NCI-H146 treated with DMSO at 0.1 percent for 48 hours (cell line): Measurements from ENCODE around the gene PAIP2.
"Not testable (repeated sequence)": the region's sequence is repeated elsewhere in the genome, so short reads cannot be mapped to it uniquely, and the experiment has no call there.

Experiments
- DNase-seq: peaks from one replicate; lab custom pipeline; 2025; ENCODE audit not compliant: unreplicated experiment; lab: John Stamatoyannopoulos, UW

PAIP2 gene

DNA sequence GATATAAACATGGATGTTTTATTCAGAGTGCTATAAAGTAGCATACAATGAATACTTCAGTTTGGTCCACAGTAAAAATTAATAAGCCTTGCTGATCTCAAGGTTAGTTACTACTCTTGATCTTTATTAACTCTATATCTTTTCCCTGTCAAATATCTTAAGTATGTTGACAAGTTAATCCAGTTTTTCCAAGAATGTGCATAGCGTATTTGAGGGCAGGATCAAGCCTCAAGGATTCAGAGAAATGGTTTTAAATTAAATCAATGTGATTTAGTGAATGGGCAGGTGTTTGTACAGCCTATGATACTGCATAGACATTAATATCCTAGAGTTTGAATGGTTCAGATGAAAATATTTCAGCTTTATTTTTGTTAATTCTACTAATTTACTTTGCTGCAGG is 27.4 kb upstream of the PAIP2 start:
- no peak for DNase-seq

DNA sequence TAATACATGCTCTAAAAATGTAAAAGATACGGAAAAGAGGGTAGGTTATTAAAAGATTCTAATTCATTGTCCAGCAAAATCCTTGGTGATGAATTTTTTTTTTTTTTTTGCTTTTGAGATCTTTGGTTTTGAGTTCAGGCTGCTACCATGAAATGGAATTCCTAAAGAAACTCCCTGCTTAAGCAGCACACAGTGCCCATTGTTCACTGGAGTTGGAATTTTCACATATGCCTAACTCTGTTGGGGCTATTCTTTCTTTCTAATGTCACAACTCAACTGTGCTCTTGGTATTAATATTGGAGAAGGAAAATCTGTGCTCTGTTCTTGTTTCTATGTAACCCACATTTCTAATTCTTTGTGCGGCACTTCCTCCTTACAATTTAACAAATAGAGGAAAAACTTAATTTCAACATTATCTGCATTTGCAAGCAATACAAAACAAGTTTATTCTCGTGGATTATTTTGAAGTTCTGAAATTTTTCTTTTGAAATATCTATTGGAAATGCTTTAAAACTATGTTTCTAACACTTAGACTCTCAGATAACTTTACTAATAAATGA is 26.5 kb upstream of the PAIP2 start:
- DNase-seq = no peak

DNA sequence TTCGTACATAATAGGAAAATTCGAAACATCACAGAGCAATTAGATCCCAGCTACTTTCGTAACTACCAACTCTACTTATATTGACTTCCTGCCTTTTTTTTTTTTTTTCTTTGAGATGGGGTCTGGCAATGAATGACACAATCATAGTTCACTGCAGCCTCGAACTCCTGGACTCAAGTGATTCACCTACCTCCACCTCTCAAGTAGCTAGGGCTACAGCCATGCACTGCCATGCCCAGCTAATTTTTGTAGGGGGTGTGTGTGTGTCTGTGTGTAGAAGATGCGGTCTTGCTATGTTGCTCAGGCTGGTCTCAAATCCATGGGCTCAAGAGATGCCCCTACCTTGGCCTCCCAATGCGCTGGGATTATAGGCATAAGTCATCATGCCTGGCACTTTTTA is 5.8 kb upstream of the PAIP2 start:
- DNase-seq = no peak

DNA sequence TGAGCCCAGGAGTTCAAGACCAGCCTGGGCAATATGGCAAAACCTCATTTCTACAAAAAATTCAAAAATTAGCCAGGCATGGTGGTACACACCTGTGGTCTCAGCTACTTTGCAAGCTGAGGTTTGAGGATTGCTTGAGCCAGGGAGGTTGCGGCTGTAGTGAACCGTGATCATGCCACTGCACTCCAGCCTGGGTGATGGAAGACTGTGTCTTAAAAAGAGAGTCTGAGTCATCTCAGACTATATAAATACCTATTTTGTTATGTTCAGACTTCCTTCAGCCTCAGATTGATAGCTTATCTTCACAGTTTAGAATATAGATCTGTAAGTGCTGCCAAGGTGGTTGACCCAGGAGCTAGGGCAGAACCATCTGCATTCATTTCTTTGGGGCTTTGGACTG is 1.6 kb upstream of the PAIP2 start:
- DNase-seq = no peak

DNA sequence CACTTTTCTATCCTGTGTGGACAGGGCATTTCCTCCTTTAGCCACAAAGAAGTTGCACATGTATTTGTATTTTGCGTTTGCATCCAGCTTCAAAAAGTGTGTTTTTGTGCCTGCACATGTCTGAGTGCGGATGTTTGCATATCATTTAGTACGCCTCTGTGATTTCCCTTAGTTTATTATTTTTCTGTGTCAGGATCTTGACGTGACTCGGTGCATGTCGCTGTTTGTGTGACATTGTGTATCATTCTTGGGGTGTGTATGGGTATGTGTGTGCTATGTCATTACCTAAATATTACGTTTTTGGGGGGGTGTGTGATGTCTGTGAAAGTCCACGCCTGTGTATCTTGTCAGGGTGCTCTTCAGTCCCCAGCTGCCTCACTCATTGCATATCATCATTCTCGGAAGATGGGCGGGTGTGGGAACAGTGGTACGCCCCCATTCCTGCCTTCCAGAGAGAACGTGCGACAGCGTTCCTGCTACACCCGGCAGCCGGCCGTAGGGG is 416 bp upstream of the PAIP2 start:
- DNase-seq = no peak

DNA sequence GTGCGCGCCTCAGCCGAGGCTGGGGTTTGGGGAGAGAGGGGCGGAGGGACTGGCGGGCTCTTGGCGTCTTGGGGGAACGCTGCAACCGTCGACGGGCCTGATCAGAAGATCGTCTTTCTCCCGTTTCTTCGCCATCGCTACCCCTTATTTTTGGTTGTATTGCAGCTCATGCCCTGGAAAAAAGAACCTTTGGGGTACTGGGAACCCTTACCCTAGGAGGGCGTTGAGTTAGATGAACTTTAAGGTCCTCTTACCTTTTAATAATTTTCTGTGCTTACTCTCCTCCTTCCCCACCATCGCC is 719 bp downstream of the PAIP2 start:
- no peak for DNase-seq

DNA sequence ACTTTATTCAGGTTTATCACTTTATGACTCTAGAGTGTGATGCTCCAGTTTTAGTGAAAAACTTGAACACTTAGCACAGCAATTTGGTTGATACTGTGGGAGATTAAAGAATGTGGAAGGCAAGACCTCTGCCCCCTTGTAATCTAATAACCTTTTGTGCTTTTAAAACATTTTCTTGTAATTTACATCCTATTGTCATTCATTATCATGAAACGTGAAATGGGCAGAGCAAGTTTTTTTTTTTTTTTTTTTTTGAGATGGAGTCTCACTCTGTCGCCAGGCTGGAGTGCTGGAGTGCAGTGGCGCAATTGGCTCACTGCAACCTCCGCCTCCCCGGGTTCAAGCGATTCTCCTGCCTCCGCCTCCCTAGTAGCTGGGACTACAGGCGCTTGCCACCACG is 1.8 kb downstream of the PAIP2 start:
- no peak for DNase-seq

DNA sequence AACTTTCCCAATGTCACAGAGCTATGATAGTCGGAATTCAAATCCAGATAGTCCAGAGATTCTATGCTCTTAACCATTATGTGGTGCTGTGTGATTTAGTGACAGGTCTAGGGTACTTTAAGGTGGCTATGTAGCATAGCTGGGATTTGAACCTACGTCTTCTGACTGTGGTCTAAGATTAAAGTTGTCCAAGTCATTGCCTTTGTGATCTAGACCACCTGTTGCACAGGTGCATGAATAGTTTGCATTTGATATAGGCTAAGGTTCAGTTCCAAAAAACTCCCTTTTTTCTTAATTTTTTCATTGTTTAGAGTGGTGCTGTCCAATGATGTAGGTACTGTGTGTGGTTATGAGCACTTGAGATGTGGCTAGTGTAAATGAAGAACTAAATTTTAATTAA is 2.5 kb downstream of the PAIP2 start:
- DNase-seq = no peak

DNA sequence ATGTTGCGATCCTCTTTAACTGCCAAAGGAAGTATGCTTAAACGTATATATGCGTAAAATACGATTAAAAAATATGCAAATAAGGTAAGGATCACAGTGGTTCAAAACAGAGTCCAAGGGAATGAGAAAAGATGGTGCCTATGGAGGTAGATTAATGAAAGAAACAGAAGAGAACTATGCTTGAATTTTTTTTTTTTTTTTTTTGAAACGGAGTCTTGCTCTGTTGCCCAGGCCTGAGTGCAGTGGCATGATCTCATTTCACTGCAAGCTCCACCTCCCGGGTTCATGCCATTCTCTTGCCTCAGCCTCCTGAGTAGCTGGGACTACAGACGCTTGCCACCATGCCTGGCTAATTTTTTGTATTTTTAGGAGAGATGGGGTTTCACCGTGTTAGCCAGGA is 3.8 kb downstream of the PAIP2 start:
- DNase-seq = not testable (repeated sequence)

DNA sequence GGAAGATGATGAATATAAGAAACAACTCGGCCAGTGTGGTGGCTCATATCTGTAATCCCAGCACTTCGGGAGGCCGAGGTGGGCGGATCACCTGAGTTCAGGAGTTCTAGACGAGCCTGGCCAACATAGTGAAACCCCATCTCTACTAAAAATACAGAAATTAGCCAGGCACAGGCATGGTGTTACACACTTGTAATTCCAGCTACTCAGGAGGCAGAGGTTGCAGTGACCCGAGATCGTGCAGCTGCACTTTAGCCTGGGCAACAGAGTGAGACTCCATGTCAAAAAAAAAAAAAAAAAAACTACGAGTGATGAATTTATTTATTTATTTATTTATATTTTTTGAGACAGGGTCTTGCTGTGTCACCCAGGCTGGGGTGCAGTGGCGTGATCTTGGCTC is 6.2 kb downstream of the PAIP2 start:
- DNase-seq = not testable (repeated sequence)

DNA sequence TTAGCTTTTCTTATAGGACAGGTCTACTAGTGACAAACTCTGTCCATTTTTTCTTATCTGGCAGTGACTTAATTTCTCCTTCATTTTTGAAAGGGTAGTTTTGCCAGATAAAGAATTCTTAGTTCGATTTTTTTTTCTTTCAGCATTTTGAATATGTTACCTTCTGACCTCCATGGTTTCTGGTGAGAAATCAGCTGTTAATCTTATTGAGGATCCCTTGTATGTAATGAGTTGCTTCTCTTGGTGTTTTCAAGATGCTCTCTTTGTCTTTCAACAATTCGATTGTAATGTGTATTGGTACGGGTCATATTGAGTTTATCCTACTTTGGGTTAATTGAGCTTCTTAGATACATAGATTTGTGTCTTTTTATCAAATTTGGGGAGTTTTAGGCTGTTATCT is 12.5 kb downstream of the PAIP2 start:
- no peak for DNase-seq

DNA sequence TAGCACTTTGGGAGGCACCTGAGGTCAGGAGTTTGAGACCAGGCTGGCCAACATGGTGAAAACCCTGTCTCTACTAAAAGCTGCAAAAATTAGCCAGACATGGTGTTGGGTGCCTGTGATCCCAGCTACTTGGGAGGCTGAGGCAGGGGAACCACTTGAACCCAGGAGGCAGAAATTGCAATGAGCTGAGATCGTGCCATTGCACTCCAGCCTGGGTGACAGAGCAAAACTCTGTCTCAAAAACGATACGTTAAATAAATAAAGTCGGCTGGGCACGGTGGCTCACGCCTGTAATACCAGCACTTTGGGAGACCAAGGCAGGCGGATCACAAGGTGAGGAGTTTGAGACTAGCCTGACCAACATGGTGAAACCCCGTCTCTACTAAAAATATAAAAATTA is 14.2 kb downstream of the PAIP2 start:
- DNase-seq = not testable (repeated sequence)

DNA sequence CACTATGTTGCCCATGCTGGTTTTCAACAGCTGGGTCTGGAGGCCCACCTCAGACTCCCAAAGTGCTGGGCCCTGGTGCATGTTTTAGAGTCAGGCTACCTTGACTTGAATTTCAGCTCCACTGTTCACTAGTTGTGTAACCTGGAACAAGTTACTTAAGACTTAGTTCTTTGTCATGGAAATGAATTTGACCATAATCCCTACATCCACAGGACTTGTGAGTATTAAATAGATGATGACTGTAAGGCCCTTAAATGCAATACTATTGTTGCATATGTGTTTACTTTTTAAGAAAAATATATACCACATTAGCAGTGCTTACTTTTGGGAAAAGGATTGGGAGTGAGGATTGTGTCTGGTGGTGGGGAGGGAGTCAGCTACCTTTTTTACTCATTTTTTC is 16.4 kb downstream of the PAIP2 start:
- no peak for DNase-seq

DNA sequence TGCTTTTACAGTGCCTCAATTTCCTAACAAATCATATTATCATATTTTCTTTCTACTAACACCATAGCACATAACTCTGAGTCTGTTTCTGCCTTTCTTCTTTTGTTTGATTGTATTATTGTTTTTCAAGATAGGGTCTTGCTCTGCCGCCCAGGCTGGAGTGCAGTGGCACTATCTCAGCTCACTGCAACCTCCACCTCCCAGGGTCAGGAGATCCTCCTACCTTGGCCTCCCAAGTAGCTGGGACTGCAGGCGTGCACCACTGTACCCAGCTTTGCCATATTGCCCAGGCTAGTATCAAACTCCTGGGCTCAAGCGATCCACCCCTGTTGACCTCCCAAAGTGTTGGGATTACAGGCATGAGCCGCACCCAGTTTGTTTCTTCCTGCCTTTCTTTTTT is 18.7 kb downstream of the PAIP2 start:
- no peak for DNase-seq

DNA sequence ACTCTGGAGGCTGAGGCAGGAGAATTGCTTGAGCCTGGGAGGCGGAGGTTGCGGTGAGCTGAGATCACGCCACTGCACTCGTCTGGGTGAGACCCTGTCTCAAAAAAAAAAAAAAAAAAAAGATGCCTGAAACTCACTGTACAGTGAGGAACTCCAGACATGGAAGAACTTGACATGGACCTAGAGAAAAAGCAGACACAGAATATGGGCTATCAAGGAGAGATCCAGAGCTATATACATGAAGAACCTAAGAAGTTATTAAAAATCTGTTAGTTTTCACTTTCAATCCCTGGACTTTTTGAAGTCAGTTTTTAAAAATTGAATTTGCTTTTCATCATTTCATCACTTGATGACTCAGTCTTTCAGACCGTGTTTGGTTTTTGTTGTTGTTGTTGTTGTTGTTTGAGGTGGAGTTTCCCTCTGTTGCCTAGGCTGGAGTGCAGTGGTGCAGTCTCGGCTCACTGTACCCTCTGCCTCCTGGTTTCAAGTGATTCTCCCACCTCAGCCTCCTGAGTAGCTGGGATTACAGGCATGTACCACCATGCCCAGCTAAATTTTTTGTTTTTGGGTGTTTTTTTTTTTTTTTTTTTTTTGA is 20.3 kb downstream of the PAIP2 start:
- no peak for DNase-seq

DNA sequence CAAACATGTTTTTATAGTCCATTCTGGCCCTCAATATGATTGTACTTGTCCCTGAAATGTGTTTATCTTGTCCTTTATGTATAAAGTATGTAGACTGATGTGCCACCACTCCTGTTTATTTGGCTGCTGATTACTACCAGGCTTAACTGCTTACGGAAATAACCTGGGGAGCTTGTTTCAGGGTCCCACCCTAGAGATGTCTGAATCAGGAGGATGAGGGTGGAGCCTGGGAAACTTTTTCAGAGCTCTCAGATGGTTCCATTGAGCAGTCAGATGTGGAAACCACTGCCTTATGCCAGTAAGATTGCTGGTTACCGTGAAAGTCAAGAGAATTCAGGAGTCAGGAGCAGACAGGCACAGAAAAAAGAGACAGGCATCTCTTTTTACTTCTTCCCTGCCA is 22.3 kb downstream of the PAIP2 start:
- DNase-seq = no peak

DNA sequence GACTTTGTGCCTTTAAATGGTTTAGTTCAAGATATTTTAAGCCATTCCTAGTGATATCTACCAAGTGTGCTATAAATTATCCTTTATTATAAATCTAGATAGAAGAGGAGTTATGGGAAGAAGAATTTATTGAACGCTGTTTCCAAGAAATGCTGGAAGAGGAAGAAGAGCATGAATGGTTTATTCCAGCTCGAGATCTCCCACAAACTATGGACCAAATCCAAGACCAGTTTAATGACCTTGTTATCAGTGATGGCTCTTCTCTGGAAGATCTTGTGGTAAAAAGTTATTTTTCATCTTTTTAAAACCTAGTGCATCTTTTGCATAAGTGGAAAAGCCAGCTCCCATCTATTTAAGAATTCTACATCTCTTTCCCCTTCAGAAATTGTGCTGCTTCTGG is 22.8 kb downstream of the PAIP2 start:
- DNase-seq = no peak

DNA sequence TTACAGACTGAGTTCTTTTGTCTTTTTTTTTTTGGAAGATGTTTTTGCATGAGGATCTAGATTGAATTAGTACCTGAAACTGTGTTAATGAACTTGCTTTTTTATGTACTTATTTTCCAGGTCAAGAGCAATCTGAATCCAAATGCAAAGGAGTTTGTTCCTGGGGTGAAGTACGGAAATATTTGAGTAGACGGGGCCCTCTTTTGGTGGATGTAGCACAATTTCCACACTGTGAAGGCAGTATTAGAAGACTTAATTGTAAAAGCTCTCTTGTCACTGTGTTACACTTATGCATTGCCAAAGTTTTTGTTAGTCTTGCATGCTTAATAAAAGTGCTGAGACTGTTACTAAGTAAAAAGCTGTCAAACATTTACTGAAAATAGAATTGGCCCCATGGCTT is 27.0 kb downstream of the PAIP2 start:
- DNase-seq = no peak

DNA sequence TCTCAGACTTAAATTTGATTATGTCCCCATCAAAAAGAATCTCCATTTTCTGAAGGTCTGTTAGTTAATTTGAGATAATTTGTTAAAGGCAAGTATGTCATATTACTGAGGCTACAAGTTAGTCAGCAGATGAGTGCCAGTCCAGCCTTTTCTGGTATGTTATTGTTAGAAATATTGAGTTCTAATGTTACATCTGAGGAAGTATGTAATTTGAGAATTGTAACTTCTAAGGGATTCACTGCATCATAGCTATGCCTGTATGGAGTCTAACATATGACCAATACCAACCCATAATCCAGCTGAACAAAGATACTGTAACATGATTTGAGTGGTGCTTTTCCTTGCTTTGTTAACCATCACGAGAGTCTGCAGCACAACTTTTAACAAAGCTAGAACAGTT is 27.5 kb downstream of the PAIP2 start:
- DNase-seq = no peak

DNA sequence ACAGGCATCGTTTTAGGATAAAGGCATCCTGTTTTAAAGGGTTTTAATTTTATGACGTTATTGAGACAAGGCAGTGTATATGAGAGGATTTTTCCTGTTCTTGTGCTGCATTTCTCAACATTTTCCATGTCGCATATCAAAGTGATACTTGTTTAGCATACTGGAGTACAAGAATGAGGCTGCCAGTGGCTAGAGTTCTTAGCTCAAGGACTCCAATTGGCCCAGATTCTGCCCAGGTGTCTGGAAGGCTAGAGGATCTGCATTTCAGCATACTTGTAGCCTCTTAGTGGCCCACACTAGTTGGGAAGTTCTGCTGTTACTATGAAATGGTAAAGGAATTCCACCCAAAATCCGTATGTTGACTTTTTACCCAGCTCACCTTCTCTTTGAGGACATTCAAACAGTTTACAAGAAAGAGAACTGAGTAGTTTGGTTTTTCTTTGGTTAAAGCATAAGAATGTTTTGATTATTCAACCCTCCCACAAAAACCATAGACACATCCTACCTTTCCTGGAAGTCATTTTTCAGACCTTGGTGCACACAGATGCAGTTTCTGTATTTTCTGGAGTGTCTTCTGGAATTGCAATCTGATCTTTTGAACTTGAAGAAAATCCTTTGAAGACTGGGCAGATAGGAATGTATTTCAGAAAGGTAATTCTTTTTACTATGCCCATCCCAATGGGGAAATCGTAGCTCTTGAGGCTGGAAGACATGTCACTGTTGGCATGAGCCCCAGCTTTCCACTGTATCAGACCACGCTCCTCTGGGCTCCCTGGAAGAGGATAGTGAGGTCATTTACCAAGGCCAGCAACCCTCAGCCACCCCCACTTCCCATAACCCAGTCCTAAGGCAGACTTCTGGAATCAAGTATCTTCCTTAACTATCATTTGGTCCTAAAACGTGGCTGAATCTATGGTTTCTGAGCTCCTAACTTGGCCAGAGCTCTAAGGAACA is 30.1 kb downstream of the PAIP2 start:
- DNase-seq = no peak

DNA sequence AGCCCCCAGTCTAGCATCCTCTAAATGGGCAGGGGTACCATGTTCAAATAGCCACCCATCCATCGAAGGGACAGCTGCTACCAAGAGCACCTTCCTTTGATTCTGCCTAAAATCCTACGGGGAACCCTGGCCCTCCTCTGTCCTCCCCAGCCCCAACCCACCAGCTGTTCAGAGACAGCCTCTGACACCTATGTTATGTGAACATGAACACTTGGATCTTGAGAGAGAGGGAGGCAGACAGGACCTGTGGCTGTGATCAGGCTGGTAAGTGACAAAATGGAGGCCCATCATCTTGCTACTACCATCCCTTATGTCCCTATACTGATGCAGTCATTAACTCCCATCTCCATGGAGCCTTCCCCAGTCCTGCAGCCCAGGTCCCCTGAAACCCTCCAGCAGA is 33.3 kb downstream of the PAIP2 start:
- DNase-seq = no peak

DNA sequence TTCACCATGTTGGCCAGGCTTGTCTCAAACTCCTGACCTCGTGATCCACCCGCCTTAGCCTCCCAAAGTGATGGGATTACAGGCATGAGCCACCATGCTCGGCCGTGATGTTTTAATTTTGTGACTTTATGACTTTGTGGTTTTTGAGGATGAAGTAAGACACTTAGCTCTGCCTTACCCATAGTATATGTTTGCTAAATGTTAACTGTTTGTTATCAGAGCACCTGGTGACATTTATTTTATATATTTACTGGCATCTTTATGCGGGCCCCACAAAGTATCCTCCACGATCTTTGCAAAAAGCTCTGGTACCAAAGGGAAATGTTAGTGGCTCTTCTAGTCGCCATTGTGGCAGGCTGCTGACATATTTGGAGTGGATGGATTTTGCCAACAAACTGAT is 34.7 kb downstream of the PAIP2 start:
- no peak for DNase-seq
